ENCODE measurements around the gene ROBO1.

DNA sequence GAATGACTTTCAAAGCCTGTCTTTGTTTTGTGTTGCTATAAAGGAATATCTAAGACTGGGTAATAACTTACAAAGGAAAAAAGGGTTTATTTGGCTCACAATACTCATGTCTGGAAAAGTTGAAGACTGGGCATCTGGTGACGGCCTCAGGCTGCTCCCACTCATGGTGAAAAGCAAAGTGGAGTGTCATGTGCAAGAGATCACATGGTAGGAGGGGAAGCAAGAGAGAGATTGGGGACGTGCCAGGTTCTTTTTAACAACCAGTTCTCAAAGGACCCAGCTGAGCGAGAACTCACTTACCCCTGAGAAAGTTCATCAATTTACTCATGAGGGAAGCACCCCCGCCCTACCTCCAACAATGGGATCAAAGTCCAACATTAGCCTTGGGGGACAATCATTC lies 929.4 kb downstream of the ROBO1 start:
- no peak for TF ChIP-seq CTCF (IDR thresholded peaks at IDR 0.05)
- TF ChIP-seq EZH2 (IDR thresholded peaks at IDR 0.05; ENCODE audit: borderline replicate concordance, insufficient read depth, low read depth, low read length, poor library complexity, severe bottlenecking), result no peak

Measured in B cell (primary cell).